Caco-2 (cell line): Measurements from ENCODE around the gene HYAL4. TPM values are rescaled to one million over a fixed set of nuclear protein-coding genes. Genes with fewer than 3 reads are reported as not detected.

Source experiments
- BruUV-seq: library from RNA; stranded (reverse); fragments of 400-500 nt; replicated peaks from 2 replicates; lab custom pipeline; 2021; lab: Mats Ljungman, UMichigan
- CTCF ChIA-PET: fragments of 300-600 bp; sonication (Branson Sonifier 250); formaldehyde crosslinking; loops from one replicate; lab custom pipeline; 2022; ENCODE audit warnings: antibody characterized with exemption; lab: Charles Lee
- POLR2A ChIA-PET: fragments of 300-600 bp; sonication (Branson Sonifier 250); formaldehyde crosslinking; loops from one replicate; lab custom pipeline; 2022; ENCODE audit warnings: antibody characterized with exemption; lab: Charles Lee
- DNase-seq, 2 experiments: peaks; one replicate each; pipeline versions ENCODE4 v3.0.0 to v3.0.0-alpha.2; 2020 to 2022
- H3K27me3 ChIP-seq: replicated peaks from 2 replicates; pipeline ENCODE4 v1.6.0; 2011; ENCODE audit warnings: low read length; ENCODE audit not compliant: control insufficient read depth, insufficient read depth
- H3K36me3 ChIP-seq: 2 replicates; pipeline ENCODE4 v1.5.1; 2011; ENCODE audit warnings: low read length; ENCODE audit not compliant: control insufficient read depth, insufficient read depth
- H3K4me1 ChIP-seq: fragments of 250-450 bp; sonication (Bioruptor Pico); 2 replicates; pipeline ENCODE4 v1.5.1; 2020; ENCODE audit warnings: mild to moderate bottlenecking
- H3K4me3 ChIP-seq: 2 replicates; pipeline ENCODE4 v1.5.1; 2011; ENCODE audit warnings: low read depth, mild to moderate bottlenecking, control low read depth, low read length
- H3K9me3 ChIP-seq: fragments of 250-450 bp; sonication (Bioruptor Pico); 2 replicates; pipeline ENCODE4 v1.5.1; 2020; ENCODE audit warnings: mild to moderate bottlenecking, moderate library complexity
- H3K27ac Mint-ChIP-seq: one replicate; pipeline ENCODE4 v1.8.0; 2022; ENCODE audit warnings: mixed read lengths; ENCODE audit not compliant: unreplicated experiment
- H3K27me3 Mint-ChIP-seq: one replicate; pipeline ENCODE4 v1.8.0; 2022; ENCODE audit warnings: mixed read lengths; ENCODE audit not compliant: insufficient read depth, unreplicated experiment
- H3K36me3 Mint-ChIP-seq: one replicate; pipeline ENCODE4 v1.8.0; 2022; ENCODE audit warnings: mild to moderate bottlenecking, mixed read lengths; ENCODE audit not compliant: insufficient read depth, unreplicated experiment
- H3K4me1 Mint-ChIP-seq: one replicate; pipeline ENCODE4 v1.8.0; 2022; ENCODE audit warnings: low read depth, mixed read lengths; ENCODE audit not compliant: unreplicated experiment
- H3K4me3 Mint-ChIP-seq: one replicate; pipeline ENCODE4 v1.8.0; 2022; ENCODE audit warnings: mild to moderate bottlenecking, moderate library complexity, mixed read lengths; ENCODE audit not compliant: unreplicated experiment
- H3K9me3 Mint-ChIP-seq: one replicate; pipeline ENCODE4 v1.8.0; 2022; ENCODE audit warnings: mixed read lengths; ENCODE audit not compliant: unreplicated experiment
- intact Hi-C: fragments of 100-400 bp; cut with micrococcal nuclease; formaldehyde crosslinking; loops from one replicate; pipeline ENCODE4 v1.10.0; 2022; ENCODE audit not compliant: unreplicated experiment
- total RNA-seq: library from RNA; stranded (reverse); gene quantifications from 2 replicates; pipeline ENCODE4 v1.2.3, GENCODE V29; 2022
- TF ChIP-seq, protein P1 (sequence below), 2 experiments: fragments of 200-600 bp in 1 of 2; IDR thresholded peaks; 1 replicate in 1 of 2; 2 replicates in 1 of 2; pipeline versions ENCODE4 v1.5.1 to v1.8.0; 2011 to 2022; ENCODE audit warnings: antibody characterized with exemption in 1 of 2, control low read depth in 1 of 2, inconsistent platforms in 1 of 2, low read depth in 1 of 2, low read length in 1 of 2, mild to moderate bottlenecking in 1 of 2, moderate library complexity in 1 of 2; ENCODE audit not compliant: insufficient read depth in 1 of 2, severe bottlenecking in 1 of 2, unreplicated experiment in 1 of 2

HYAL4 gene
- total RNA-seq, 1 experiment from 2014 or later, result 0.68 TPM

DNA sequence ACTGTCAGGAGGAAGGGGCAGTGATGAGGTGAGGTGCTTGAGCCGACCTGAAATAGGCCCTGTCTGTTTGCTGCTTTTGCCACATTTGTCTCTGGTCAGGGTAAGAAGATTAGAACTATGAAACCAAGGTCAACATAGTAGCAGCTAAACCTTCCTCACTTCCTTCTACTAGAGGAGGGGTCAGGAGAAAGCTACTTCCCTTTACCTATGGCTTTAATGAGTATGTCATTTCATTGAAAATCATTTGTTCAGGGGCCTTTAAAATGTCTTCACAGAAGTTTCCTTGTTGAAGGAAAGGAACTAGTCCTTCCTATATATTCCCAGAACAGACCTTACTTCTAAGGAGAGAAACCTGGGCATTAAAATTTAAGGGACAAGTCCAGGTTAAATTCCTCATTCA, 19.0 kb downstream of the HYAL4 start:
- no peak for DNase-seq
- no peaks in the 10 kb centered on the region for H3K27me3 ChIP-seq
- no peaks in the 10 kb centered on the region for H3K36me3 ChIP-seq
- Mint-ChIP-seq H3K27me3 (no peaks in the 10 kb centered on the region), H3K36me3 (no peaks in the 10 kb centered on the region), H3K4me1 (peaks cover 8% of the 10 kb centered on the region), H3K4me3 (no peak overlapping the region), H3K9me3 (no peaks in the 10 kb centered on the region), H3K27ac (peak overlapping the region; percentile 19)
- ChIA-PET POLR2A (no interaction called here), CTCF (interaction anchor here (1.4 kb wide), 1 partner anchor 66 kb away, joined by 7 read pairs; no protein-coding TSS in a partner anchor)
- TF ChIP-seq, protein P1, sequence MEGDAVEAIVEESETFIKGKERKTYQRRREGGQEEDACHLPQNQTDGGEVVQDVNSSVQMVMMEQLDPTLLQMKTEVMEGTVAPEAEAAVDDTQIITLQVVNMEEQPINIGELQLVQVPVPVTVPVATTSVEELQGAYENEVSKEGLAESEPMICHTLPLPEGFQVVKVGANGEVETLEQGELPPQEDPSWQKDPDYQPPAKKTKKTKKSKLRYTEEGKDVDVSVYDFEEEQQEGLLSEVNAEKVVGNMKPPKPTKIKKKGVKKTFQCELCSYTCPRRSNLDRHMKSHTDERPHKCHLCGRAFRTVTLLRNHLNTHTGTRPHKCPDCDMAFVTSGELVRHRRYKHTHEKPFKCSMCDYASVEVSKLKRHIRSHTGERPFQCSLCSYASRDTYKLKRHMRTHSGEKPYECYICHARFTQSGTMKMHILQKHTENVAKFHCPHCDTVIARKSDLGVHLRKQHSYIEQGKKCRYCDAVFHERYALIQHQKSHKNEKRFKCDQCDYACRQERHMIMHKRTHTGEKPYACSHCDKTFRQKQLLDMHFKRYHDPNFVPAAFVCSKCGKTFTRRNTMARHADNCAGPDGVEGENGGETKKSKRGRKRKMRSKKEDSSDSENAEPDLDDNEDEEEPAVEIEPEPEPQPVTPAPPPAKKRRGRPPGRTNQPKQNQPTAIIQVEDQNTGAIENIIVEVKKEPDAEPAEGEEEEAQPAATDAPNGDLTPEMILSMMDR (IDR thresholded peaks at IDR 0.05; ENCODE audit: insufficient read depth in 1 of 2, low read depth in 1 of 2, low read length in 1 of 2, severe bottlenecking in 1 of 2, unreplicated experiment in 1 of 2), result no peak
- no peaks in the 10 kb centered on the region for H3K9me3 ChIP-seq
- 0 out of 2 replicates have a peak, but pooled peaks cover 3% of the 10 kb centered on the region for H3K4me1 ChIP-seq
- BruUV-seq, result no TSS peak
- intact Hi-C loops, result loop anchor here (5.0 kb wide), 1 partner anchor 47 kb away; no protein-coding TSS in a partner anchor
- H3K4me3 ChIP-seq, result no peak overlapping the region

DNA sequence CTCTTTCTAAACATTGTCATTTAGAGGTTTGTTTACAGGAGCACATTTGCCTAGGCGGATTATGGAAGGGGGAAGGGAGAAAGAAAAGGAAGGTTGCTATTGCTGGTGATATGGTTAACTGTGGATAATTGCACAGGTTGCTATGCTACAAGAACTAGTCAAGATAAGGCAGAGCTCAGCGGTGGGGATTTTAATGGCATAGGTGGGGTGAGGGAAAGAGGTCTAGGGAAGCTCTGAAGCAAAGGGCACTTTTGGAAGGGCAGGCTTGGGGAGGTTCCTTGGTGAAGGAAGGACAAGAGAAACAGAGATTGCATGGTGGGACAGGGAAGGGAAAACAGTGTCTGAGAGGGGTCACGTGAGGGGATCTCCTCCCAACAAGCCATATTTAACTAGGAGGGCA, 19.5 kb downstream of the HYAL4 start:
- H3K27me3 ChIP-seq, result no peaks in the 10 kb centered on the region
- Mint-ChIP-seq H3K27ac (peak overlapping the region; percentile 19), H3K4me3 (no peak overlapping the region), H3K36me3 (no peaks in the 10 kb centered on the region), H3K9me3 (no peaks in the 10 kb centered on the region), H3K27me3 (no peaks in the 10 kb centered on the region), H3K4me1 (peaks cover 8% of the 10 kb centered on the region)
- H3K4me1 ChIP-seq, result 0 out of 2 replicates have a peak, but pooled peaks cover 3% of the 10 kb centered on the region
- H3K9me3 ChIP-seq, result no peaks in the 10 kb centered on the region
- TF ChIP-seq, protein P1 (IDR thresholded peaks at IDR 0.05; ENCODE audit: insufficient read depth in 1 of 2, low read depth in 1 of 2, low read length in 1 of 2, severe bottlenecking in 1 of 2, unreplicated experiment in 1 of 2), result no peak
- no peaks in the 10 kb centered on the region for H3K36me3 ChIP-seq
- no peak for DNase-seq
- ChIA-PET POLR2A (no interaction called here), CTCF (interaction anchor here (1.4 to 2.1 kb wide), 2 partner anchors 66 to 182 kb away, joined by 5 to 7 read pairs; no protein-coding TSS in a partner anchor)
- no peak overlapping the region for H3K4me3 ChIP-seq
- intact Hi-C loops, result loop anchor here (5.0 kb wide), 1 partner anchor 47 kb away; no protein-coding TSS in a partner anchor
- no TSS peak for BruUV-seq

DNA sequence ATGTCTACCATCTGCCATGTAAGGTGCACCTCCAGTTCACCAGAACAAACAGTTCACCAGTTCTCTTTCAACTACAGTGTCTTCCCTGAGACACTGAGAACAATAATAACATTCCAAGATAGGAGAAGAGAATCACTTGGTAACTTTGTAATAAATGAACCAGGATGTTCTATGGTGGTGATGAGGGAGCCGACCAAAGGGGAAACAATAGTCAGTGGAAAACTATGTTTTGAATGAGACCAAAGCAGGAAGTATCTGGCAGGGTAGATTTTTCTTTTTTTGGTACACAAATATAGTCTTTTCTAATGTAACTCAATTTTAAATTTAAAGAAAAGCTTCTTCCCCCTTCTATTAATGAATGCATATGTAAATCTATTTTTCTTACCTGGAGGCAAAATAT, 20.0 kb downstream of the HYAL4 start:
- no peaks in the 10 kb centered on the region for H3K36me3 Mint-ChIP-seq
- Histone ChIP-seq H3K4me1 (0 out of 2 replicates have a peak, but pooled peaks cover 3% of the 10 kb centered on the region), H3K4me3 (no peak overlapping the region), H3K36me3 (no peaks in the 10 kb centered on the region), H3K27me3 (no peaks in the 10 kb centered on the region), H3K9me3 (no peaks in the 10 kb centered on the region)
- TF ChIP-seq, protein P1 (IDR thresholded peaks at IDR 0.05; ENCODE audit: insufficient read depth in 1 of 2, low read depth in 1 of 2, low read length in 1 of 2, severe bottlenecking in 1 of 2, unreplicated experiment in 1 of 2), result no peak
- H3K27ac Mint-ChIP-seq, result peak overlapping the region; percentile 19
- no peak overlapping the region for H3K4me3 Mint-ChIP-seq
- POLR2A ChIA-PET, result no interaction called here
- DNase-seq, result no peak
- H3K27me3 Mint-ChIP-seq, result no peaks in the 10 kb centered on the region
- BruUV-seq, result no TSS peak
- CTCF ChIA-PET, result interaction anchor here (1.4 to 2.1 kb wide), 2 partner anchors 67 to 182 kb away, joined by 5 to 7 read pairs; no protein-coding TSS in a partner anchor
- H3K4me1 Mint-ChIP-seq, result peaks cover 8% of the 10 kb centered on the region
- no peaks in the 10 kb centered on the region for H3K9me3 Mint-ChIP-seq
- intact Hi-C loops, result loop anchor here (1.0 to 5.0 kb wide), 6 partner anchors 48 to 284 kb away; no protein-coding TSS in a partner anchor
